DOHH2 (cell line): Measurements from ENCODE around the gene DCUN1D5.

Source experiments
- EZH2phosphoT487 ChIP-seq: fragments of 200-600 bp; sonication (generic); IDR thresholded peaks from 2 replicates; pipeline ENCODE4 v1.6.1; 2017; ENCODE audit warnings: borderline replicate concordance, mild to moderate bottlenecking, antibody characterized with exemption, low read length, moderate library complexity, mixed read lengths
- TF ChIP-seq, protein P1 (sequence below): fragments of 200-600 bp; sonication (generic); IDR thresholded peaks from one replicate; pipeline ENCODE4 v1.5.1; 2014; ENCODE audit warnings: antibody characterized with exemption, mild to moderate bottlenecking, low read depth, low read length; ENCODE audit not compliant: poor library complexity, severe bottlenecking

DNA sequence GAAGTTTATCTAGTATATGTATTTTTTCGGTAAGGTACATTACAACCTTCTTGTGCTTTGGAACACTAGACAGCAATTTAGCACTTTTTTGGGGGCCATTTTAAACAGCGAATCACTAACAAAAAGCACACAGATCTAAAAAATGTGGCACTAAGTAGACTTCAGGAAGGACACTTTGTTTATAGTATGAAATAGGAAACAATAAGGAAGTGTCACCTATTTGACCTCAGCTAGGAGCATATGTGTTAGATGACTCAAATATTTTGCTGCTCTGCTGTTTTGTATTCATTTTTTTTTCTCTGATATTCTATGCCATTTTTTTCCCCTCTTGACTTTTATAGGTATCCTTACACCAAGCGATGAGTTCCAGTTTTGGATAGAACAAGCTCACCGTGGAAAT is 22.9 kb upstream of the DCUN1D5 start:
- TF ChIP-seq, protein P1, sequence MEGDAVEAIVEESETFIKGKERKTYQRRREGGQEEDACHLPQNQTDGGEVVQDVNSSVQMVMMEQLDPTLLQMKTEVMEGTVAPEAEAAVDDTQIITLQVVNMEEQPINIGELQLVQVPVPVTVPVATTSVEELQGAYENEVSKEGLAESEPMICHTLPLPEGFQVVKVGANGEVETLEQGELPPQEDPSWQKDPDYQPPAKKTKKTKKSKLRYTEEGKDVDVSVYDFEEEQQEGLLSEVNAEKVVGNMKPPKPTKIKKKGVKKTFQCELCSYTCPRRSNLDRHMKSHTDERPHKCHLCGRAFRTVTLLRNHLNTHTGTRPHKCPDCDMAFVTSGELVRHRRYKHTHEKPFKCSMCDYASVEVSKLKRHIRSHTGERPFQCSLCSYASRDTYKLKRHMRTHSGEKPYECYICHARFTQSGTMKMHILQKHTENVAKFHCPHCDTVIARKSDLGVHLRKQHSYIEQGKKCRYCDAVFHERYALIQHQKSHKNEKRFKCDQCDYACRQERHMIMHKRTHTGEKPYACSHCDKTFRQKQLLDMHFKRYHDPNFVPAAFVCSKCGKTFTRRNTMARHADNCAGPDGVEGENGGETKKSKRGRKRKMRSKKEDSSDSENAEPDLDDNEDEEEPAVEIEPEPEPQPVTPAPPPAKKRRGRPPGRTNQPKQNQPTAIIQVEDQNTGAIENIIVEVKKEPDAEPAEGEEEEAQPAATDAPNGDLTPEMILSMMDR, result no peak
- TF ChIP-seq EZH2phosphoT487, result no peak
